GM21423 (cell line): ENCODE results near the gene STK24.

Source experiments
- ATAC-seq: cut with Tn5 transposase; IDR thresholded peaks from one replicate; pipeline ENCODE4 v1.9.1; 2021; ENCODE audit warnings: mild to moderate bottlenecking, moderate library complexity; ENCODE audit not compliant: unreplicated experiment

Gene STK24

DNA sequence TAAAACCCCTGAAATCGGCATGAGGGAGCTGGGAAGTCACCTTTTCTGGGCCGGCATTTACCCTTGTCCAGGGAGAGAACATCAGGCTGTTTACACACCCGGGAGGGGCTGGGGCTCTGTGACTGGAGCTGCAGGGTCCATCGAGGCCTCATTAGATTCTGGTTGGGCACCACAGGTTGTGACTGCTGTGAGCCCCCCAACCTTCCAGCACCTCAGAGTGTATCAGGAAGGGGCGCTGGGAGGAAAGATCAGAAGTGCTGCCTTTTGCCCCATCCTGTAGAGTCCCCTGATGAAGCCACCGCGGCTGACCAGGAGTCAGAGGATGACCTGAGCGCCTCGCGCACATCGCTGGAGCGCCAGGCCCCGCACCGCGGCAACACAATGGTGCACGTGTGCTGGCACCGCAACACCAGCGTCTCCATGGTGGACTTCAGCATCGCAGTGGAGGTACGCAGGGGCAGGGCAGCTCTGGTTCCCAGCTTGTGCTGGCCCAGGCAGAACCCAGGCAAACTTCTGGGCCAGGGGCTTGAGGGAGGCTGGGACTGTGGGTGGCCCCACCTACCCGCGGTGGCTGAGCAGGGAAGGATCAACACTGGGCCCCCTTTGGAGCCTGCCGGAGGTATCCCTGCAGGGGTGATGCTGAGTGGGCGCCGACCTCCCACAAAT is 136.4 kb downstream of the STK24 start:
- ATAC-seq: no peak

DNA sequence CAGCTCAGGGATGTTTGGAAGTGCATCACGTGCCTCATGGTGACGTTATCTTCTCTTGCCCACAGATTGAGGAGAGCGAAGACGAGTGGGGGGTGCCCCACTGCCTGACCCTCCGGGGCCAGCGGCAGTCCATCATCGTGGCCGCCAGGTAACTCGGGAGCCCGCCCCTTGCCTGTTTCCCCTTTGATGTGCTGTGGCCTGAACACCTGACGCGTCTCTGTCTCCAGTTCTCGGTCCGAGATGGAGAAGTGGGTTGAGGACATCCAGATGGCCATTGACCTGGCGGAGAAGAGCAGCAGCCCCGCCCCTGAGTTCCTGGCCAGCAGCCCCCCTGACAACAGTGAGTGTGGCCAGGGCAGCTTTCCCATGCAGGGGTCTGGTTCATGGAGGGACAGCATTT is 137.0 kb downstream of the STK24 start:
- ATAC-seq: no peak

DNA sequence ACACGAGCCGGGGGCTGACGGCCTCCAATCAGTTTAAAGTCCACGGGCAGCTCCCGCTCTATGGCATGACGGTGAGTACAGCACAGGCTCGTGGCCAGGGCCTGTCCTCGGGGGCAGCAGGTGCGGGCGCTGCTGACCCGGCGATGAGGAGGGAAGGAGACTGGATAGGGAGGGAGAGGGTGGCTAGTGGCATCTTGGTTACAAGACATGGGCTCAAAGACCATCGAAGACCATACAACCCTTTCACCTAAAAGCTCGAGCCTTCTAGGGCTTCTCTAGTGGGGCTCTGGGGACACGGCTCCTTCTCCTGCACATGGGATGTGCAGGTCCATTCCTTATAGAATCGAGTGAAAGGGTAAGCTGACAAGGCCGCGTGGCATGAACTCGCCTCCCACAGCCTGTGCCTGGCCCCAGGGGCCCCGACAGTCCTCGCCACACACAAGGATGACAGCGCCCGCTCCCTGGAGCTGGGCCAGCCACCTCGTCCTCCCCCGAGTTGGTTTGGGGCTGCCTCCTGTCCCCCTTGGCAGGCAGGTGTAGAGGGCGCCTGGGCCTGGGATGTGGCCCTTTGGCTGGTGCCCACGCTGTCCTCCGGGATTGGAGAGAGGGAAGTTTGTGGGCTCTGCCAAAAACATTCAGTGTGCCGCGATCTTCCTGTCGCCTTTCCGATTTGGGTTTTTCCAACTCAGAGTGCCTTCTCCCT is 137.6 kb downstream of the STK24 start:
- ATAC-seq: no peak

DNA sequence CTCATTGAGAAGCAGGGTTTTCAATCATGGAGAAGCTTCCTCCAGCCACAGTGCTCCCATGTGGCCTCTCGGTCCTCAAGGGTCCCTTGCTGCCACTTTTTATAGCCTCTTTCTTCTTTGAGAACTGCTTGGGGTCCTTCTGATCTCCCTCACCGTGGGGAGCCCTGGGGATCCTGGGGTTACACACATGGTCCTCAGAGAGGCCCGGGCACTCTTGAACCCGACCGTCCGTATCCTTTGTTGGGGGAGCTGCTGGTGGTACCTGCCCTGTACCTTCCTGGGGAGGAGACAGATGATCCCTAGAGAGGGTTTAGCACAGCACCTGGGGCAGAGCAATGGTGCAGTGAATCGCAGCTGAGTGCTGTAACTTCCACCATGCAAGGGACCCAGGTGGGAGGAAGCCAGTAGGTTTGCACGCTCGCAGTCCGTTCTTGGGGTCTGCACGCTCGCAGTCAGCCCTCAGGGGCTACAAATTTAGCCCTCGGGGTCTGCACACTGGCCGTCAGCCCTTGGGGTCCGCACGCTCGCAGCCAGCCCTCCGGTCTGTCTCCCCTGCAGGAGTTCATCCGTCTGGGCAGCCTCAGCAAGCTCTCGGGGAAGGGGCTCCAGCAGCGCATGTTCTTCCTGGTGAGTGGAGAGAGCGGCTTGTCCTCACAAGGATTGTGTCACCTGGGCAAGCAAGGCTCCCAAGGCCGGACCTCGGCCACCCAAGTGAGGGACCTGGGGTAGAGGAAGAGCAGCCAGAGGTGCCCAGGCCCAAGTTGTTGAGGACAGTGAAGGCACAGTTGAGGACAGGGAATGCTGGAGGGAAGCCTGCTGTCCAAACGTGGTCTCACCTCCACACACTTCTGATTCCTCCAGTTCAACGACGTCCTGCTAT is 138.4 kb downstream of the STK24 start:
- no peak for ATAC-seq

DNA sequence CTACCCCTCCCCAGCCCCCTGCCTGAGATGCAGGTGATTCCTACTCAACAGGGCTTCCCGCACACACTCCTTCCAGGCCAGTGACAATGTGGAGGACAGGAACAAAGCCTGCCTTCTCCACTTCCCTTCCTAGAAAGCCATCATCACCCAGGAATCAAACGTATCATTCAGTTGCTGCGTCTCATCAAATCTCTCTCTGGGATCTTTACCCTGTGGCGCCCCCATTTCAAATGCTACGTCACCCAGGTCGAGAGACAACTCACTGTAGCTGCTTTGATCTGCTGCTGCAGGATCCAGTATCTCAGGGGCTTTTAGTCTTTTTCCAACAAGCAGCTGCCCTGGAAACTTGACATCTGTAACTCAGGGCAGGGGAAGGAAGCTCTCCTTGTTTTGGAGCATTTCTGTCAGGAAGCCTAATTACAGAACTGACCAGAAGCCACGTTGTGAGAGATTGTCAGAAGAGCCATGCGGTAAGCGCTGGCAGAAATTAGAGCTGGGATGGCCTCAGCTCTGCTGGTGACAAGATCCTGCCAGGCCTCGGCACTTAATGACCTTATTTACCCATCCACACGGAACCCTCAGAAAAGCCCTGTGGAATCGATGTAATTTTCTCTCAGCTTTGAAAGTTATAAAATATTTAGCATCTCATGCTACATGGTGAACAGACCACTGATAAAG is 140.5 kb downstream of the STK24 start:
- no peak for ATAC-seq

DNA sequence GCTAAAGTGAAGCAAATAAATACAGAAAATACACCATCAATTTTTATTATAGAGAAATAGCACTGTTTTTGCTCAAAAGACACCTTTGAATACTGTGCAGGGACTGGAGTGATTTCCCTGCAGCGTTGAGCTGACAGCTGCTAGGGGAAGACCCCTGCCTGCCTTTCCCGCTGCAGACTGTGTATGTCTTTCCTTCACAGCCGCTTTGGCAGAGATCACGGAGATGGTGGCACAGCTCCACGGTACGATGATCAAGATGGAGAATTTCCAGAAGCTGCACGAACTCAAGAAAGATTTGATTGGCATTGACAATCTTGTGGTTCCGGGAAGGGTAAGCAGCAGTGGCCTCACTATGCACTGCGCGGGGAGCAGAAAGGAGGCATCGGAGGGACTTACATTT is 141.5 kb downstream of the STK24 start:
- no peak for ATAC-seq

DNA sequence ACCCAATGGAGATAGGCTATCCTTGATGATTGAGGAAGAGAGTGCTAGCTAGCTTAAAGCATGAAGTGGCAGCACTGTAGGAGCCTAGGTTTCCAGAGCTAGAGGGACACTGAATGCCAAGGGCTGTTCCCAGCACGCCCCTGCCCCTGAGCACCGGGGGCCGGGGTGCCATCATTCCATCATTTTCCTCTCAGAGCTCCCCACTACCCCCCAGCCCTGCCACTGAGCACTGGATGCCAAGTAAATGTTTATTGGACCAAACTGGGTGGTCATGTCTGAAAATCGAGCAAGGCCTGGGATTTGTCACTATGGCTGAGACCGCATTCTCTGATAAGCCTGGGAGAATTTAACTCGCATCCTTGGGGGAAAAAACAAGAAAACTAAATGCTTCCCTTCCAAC is 142.8 kb downstream of the STK24 start:
- no peak for ATAC-seq

DNA sequence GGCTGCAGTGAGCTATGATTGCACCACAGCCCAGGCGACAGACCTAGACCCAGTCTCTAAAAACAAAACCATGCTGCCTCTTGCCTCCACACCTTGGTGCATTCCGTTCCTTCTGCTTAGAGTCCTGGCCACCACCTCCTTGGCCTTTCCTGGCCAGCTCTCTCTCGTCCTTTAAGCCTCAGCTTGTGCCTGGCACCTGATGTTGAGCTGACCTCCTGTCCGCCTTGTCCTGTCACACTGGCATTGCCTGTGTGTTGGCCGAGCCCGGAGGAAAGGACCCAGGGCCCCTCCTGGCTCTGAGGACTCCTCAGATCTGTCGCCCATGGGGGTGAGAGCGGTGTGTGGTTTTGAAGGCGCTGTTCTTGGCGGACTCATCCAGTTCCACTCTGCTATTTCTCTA is 143.3 kb downstream of the STK24 start:
- ATAC-seq: no peak

DNA sequence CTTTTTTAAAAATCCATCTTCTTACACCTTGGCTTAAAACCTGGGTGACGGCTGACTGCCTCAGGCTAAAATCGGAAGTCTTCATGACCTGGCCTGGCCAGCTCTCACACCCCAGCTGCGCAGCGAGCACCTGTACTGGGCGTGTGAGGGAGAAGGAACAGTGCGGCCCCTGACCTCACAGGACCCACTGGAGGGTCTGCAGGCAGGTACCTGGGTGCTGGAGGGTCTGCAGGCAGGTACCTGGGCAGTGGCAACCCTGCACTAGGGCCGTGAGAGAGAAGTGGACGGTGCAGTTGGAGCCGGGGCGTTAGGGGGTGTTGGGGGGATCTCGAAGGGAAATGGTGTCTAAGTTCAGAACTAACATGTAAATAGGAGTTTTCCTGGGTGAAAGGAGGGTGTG is 144.3 kb downstream of the STK24 start:
- ATAC-seq: no peak

DNA sequence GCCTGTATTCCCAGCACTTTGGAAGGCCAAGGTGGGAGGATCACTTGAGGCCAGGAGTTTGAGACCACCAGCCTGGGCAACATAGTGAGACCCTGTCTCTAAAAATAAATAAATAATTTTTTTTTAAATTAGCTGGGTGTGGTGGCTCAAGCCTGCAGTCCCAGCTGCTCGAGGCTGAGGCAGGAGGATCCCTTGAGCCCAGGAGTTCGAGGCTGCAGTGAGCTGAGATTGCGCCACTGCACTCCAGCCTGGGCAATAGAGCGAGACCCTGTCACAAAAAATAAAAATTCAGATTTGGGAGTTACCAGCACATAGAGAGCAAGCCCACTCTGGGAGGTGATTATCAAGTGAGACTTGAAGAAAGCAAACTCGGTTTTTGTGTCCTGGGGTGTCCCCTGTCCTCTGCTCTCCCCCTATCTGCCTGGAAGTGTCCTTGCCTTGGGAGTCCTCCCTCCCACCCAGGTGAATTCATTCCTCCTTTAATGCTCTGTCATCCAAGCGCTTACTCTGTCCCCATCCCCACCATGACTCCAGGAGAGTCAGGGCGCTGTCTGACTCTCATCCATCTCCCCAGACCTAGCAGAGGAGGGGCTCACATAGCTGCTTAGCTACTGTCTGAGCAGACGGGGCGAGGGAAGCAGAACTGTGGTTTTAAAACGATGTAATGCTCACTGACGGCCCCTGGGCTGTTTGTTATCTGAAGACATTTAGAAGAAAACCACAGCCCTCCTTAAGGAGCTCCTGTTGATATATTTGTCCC is 146.8 kb downstream of the STK24 start:
- no peak for ATAC-seq

DNA sequence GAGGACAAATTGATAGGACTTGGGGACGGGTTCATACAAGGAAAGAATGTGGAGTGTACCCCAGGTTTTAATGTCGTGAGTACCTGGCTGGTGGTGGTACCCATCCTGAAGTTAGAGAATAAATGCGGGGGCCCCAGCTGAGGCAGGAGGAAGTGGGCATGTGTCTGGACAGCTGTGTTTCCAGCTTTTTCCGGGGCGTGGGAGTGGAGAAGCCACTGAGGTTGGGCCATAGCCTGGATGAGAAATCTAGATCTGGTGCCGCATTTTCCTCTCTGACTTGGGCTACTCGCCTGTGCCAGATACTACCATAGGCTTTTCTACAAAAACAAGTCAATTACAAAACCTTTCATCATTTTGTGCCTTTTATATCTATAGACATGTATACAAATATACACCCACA is 147.4 kb downstream of the STK24 start:
- ATAC-seq: no peak

DNA sequence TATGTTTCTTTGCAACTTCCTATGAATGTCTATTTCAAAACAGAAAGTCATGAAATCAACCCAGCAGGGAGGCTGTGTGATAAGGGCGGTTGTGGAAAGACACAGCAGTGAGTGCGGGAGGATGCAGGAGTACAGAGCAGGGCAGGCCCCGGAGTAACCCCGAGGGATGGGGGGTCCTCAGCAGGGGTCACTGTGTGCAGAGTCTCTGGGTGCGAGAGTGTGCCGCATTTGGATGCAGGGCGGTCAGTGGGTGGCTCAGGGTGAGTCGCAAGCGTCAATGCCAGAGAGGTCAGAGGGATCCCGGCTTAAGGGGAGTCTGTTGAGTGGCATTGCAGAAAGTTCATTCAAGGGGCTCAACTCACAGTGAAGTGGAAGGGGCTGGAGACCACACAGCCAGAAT is 147.8 kb downstream of the STK24 start:
- no peak for ATAC-seq

DNA sequence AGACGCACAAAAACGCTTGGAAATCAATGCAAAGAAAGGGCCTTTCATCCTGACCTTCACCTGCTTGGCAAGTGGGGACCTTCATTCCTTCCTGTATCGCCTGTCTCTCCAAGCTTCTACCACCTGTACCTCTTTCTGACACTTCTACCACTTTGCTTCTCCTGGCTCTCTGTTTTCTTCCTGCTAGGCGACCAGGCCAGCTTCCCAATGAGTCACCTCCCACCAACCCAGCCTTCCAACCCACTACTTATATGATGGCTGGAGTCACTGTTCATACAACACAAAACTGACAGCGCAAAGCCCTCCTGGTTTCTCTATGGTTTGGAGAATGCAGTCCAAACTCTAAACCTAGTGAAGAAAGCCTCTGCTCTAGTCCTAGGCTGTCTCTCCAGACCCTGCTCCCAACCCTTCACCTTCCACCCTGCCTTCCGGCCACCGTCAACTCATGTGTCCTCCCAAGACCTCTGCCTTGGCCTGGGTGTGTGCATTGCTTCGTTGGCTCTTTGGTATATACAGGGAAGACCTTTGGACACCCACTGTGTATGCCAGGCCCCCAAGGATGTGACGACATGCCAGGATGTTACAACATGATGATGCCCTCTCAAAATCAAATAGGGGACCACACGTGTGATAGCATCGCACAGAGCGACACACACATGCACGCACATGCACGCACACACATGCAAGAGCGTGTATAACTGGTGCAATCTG is 148.5 kb downstream of the STK24 start:
- no peak for ATAC-seq

DNA sequence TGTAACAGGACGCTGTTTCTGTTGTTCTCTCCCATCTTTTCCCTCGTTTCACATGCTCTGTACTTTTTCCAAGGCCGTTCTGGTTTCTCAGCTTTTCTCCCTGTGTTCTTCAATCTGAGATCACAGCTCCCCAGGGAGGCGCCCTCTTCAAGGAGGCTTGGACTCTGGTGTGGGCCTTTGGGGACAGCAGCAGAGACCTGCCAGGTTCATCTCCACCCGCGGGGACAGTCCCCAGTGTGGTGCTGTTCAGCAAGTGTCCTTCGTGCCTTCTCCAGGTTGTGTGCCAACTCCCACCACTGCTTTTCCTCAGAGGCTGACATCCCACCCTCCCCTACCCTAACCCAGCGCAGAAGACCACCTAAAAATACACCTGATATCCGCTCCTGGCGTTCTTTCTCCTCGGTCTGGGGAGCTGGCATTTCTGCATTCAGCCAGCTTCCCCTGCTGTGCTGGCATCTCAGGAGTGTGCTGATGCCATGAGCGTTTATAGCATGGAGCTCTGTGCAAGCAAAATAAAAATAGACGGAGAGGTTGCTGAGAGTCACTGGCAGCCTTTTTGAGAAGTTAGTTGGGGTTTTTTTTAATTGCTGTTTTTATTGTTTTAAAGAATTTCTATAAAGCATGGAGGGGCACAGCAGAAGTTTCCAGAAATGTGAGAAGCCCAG is 149.4 kb downstream of the STK24 start:
- no peak for ATAC-seq

DNA sequence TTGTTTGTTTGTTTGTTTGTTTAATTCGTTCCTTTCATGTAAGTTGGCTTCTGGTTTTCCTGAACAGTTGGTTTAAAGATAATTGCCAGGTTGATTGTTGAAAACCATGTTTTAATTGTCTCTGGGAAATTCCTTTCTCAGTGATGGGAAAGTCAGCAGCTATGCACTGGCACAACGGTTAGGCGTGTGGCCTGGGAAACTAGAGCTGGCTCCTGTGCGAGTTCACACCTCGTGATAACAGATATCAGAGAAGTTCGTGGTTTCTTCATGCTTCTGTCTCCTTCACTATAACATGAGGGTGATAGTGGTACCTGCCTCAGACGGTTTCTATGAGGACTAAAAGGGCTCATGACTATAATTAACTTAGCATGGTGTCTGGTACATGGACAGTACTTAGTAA is 153.5 kb downstream of the STK24 start:
- ATAC-seq: no peak

DNA sequence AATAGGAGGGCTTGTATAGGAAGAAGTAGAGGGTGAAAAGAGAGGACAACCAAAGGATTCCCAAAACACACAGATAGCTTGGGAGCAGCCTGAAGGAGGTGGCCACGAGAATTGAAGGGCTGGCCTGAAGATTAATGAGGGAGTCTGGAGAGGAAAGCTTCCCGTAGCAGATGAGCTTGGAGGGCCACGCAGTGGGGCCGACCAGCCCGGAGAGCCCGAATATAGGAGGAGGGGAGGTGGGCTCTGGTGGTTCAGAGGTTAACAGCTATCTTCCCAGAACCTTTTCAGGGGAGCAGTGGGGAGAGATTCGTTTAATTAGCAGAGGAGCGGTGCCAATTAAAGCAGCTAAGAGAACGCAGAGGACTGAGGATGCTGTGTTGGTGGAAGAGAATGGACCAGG is 154.9 kb downstream of the STK24 start:
- ATAC-seq: no peak

DNA sequence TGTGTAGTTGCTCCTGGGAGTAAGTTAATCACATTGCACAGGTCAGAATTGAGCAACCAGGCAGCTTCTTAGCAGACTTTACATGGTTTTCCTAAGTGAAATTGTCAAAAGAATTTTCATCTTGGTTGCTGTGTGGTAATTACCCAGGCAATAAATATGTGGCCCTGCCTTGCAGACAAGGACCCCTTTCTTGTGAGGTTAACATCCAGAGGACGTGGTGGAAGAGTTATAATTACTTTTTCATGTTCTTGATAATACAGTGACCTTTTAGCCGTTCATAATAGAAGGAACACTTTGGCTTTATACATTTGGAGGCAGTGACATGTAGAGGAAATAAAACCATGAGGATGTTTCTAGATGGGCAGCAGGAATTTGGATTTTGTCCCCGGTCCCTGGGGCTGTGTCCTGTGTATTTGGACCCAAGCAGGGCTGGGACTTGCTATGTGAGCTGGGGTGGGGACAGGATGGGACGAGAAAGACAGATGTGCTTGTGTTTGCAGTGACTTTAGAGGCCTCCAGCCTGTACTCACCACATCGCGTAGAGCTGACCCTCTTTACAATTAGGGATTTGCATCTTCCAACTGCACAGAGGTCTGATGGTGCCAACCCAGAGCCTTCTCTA is 156.2 kb downstream of the STK24 start:
- ATAC-seq: no peak

DNA sequence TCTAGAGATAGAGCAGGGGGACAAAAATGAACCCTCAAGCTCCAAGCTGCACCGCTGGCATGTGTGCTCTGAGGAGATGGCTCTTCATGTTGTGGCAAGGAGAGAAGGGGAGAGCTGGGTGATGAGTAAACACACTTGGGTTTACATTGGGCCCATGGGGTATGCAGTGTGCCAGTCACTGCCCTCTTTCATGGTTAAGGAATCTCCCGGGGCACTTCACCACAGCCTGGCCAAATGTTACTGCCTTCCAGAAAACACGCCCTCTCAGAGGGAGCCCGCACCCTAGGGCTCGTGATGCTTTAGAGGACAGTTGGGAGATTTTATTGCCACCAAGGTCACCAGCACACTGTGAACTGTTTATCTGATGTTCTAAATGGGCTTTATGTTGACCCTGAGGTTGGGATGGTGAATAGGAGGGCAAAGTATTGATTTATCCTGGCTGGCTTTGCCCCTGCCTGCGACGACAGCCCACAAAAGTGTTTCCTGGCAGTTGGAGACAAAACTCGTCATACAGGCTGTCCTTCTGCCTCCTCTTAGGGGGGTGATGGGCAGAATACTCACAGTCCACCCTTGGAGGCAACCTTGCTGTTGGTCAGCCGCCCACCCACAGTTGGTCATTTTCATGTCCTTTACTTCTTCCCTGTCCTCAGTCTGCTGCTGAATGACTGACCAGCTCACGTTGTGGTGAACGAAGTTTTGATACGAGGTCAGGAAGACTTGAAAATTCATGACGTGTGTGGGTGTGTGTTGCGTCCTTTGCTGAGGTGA is 156.9 kb downstream of the STK24 start:
- ATAC-seq: no peak
